ENCODE results near the gene PDE12.

Gene PDE12

DNA sequence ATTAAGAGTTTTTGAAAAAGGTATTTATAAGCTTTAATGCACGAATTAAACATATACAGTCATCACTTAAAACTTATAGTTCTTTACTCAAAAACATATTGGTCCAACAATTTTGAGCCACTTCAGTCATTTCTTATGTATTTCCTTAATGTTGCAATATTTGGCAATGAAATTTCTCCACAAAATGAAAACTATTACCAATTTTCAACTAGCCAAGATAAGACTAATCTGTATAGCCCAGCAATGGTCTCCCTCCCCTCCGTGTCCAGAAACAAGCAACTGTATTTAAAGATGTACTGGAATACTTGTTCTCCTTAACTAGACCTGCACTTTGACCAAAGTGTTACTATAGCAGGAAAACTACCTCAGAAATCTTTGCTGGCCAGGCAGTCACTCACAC is 31.8 kb downstream of the PDE12 start:
- no peak for TF ChIP-seq CTCF (IDR thresholded peaks at IDR 0.05; ENCODE audit: low read depth, low read length)
- no peak overlapping the region for H3K4me3 ChIP-seq (ENCODE audit: low read depth, low read length)

DNA sequence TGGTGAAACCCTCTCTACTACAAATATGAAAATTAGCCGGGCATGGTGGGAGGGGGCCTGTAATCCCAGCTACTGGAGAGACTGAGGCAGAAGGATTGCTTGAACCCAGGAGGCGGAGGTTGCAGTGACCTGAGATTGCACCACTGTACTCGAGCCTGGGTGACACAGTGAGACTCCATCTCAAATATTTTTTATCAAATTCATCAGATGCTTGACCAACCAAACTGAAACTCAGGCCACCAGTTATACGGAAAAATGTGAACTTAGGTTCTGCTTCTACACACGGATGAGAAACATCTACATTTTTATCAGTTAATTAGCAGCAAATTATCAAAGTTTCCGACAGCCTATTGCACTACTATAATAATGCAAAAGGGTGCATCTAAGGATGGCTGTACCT is 36.2 kb downstream of the PDE12 start:
- TF ChIP-seq CTCF (IDR thresholded peaks at IDR 0.05; ENCODE audit: low read depth, low read length), result no peak
- no peak overlapping the region for H3K4me3 ChIP-seq (ENCODE audit: low read depth, low read length)

DNA sequence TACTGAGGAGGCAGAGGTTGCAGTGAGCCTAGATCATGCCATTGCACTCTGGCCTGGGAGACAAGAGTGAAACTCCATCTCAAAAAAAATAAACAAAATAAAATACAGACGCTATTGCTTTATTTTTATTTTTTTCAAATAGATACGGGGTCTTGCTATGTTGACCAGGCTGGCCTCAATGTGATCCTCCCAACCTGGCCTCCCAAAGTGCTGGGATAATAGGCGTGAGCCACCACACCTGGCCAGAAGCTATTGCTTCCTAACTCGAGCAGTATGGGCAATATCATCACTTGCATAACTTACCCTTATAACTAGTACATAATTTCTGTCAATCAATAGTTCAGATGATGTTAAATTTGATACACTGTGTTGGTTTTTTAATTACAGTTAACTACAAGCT is 38.1 kb downstream of the PDE12 start:
- TF ChIP-seq CTCF (IDR thresholded peaks at IDR 0.05; ENCODE audit: low read depth, low read length), result no peak
- peak overlapping the region; percentile 81 for H3K4me3 ChIP-seq (ENCODE audit: low read depth, low read length)

DNA sequence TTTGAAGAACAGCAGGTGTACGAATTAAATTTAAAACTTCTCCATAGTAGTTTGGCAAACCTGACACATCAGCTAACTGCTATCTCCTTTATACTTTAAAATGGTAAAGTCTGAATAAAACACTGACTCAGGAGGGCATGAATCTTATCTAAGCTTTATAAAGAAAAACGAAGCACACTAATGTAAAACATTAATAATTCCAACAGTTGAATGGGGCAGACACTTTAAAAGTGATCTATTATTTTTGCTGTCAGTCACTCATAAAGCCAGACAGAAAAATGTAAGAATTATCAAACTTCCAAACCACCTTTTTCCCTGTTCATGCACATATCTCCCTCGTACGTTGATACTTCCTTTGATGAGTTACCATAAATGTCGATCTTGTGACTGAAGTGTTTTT is 38.5 kb downstream of the PDE12 start:
- peak overlapping the region; percentile 81 for H3K4me3 ChIP-seq (ENCODE audit: low read depth, low read length)
- TF ChIP-seq CTCF (IDR thresholded peaks at IDR 0.05; ENCODE audit: low read depth, low read length), result no peak

DNA sequence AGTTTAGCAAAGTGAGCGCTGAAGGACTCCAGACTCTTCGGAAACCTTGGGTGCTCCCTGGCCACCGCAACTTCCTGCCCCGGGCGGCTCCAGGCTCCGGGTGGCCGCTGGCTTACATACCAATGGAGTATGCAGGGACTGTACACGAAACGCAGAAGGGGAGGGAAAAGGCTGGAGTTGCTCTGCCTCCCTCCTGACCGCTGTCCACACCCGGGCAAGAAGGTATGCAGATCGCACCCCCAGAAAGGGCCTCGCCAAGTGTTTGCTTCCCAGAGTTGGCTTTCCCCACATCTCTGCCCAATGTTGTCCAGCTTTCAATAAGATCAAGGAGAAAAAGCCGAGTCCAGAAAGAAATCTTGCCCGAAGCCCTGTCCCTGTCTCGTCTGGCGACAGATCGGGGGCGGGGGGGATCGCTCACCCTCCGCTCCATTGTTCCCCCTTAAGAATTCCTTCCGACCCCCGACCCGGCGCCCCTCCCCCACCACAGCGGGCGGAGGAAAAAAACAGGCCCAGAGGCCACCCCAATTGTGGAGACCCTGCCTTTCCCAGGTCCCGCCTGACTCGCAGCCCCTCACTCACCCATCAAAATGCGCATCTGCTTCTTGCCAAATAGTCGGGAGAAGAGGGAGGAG is 40.5 kb downstream of the PDE12 start:
- peak overlapping the region; percentile 81 for H3K4me3 ChIP-seq (ENCODE audit: low read depth, low read length)
- no peak for TF ChIP-seq CTCF (IDR thresholded peaks at IDR 0.05; ENCODE audit: low read depth, low read length)

DNA sequence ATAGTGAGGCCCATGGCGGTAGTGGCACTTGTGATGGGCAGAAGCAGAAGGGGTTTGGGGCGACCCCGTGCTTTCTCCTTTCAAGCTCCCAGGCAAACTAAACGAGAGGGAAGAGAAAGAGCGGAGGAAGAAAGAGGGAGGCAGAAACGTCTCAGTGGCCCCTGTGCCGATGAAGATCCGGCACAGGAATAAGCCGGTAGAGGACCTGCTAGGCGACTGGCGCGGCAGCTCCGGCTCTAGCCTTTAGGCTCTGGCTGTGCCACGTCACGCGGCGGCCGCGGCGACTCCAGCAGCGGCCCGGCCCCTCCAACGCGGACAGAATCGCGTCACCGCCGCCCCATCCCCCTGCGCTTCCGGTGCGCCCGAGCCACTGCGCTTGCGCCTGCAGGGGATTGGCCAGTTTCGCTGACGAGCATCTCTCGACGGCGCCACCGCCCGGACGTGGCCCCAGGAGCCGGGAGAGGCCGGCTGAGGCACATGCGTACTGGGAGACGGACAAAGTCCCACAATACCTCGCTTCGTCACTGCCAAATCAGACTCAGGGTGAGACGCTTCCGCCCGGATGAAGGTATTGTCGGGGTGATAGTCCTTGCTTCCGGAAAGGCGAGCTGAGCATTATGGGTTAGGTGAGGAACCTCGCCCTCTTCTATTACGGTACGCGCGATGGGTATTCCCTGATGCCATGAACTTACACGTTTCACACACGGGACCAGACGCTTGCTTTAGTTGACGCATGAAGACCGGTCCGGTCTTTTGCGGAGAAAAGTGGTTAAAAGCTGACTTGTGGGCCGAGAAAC is 41.3 kb downstream of the PDE12 start, which contains the start of gene ARF4:
Gene ARF4, minus strand, starts transcription at position 218 of the 797 bp plus-strand sequence. Its CDS starts 204 bp downstream, at position 14.
- peak within 1 kb of the TSS; percentile 81 for H3K4me3 ChIP-seq (ENCODE audit: low read depth, low read length)
- TF ChIP-seq CTCF (IDR thresholded peaks at IDR 0.05; ENCODE audit: low read depth, low read length), result no peak

GRCh38 chr3:57598765-57599360 is 42.8 kb downstream of the PDE12 start:
- H3K4me3 ChIP-seq (ENCODE audit: low read depth, low read length), result peak overlapping the region; percentile 81
- TF ChIP-seq CTCF (IDR thresholded peaks at IDR 0.05; ENCODE audit: low read depth, low read length), result no peak

All from WI38 (cell line).